ENCODE results near the gene HIPK2.
A peak's percentile ranks its signal among the peaks of the same experiment; 100 is the strongest.

HIPK2 gene

DNA sequence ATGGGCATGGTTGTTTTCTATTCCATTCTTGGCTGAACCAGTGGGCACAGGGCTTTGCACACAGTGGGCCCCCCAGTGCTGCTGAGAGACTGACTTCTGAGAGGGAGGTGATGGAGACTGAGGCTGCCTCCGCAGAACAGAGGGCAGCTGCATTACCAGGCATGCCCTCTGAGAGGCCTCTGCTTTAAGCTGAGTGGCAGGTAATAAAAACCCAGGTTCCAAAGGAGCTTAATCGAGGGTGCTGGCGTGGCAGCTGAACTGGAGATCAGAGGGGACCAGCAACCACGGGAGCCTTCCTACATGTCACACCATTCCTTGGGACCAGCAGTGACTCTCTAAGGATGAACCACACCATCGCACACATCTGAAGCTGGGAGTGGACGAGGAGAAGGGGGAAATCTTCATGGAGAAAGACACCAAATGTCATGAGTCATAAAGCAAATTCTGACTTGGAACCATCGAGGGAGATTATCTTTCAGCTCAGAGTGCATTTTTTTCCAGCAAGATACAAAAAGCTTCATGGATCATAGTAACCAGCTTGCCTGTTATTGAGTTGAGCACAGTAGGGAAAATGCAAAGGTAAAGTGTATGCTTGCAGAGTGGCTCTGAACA, 24.6 kb downstream of the HIPK2 start:
- no peak overlapping the region for H3K27ac ChIP-seq
- no peaks in the 10 kb centered on the region; a peak in 1 of 22 replicates for H3K9me3 ChIP-seq (replicated peaks in 1 of 11)
- peaks cover 84 to 100% (median 98%) of the 10 kb centered on the region in 11 experiments for H4K20me1 ChIP-seq
- no peak overlapping the region for H3K4me3 ChIP-seq
- H3K9ac ChIP-seq: no peak overlapping the region; a peak in 1 of 22 replicates
- peaks cover 30 to 71% (median 50%) of the 10 kb centered on the region in 10 experiments for H3K4me1 ChIP-seq
- H3K4me2 ChIP-seq: peak overlapping the region in 4 of 11 experiments; percentile 7 to 30 (median 20); a peak in 6 of 22 replicates
- TF ChIP-seq Cebpa-rat (IDR thresholded peaks at IDR 0.05): no peak
- H3K36me3 ChIP-seq: peaks cover 0 to 66% (median 44%) of the 10 kb centered on the region in 11 experiments; a peak in 18 of 22 replicates
- H3K27me3 ChIP-seq: no peaks in the 10 kb centered on the region

DNA sequence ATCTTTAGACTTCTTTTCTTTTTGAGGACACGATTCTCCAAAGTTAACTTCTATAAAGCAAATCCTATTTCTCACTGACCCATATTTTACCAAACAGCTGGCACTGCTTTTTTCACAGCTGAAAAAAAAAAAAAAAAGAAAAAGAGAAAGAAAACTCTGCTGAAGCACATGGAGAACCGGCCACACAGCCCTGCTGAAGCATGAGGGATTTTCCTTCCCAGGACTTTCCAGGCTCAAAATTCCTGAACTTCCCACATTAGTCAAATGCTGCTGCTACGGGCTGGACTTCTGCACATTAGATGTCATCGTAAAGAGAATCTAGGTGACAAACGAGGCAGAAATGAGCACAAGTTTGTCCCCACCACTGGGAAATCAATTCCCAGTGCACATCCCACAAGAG, 25.2 kb downstream of the HIPK2 start:
- H3K27me3 ChIP-seq: no peaks in the 10 kb centered on the region
- peaks cover 84 to 100% (median 98%) of the 10 kb centered on the region in 11 experiments for H4K20me1 ChIP-seq
- H3K27ac ChIP-seq: no peak overlapping the region
- peak overlapping the region in 4 of 11 experiments; percentile 7 to 23 (median 12); a peak in 4 of 22 replicates for H3K4me2 ChIP-seq
- TF ChIP-seq Cebpa-rat (IDR thresholded peaks at IDR 0.05): no peak
- peaks cover 0 to 70% (median 45%) of the 10 kb centered on the region in 11 experiments; a peak in 18 of 22 replicates for H3K36me3 ChIP-seq
- no peak overlapping the region; a peak in 1 of 22 replicates for H3K9ac ChIP-seq
- no peak overlapping the region for H3K4me3 ChIP-seq
- H3K4me1 ChIP-seq: peaks cover 35 to 76% (median 53%) of the 10 kb centered on the region in 10 experiments
- H3K9me3 ChIP-seq (replicated peaks in 1 of 11): no peaks in the 10 kb centered on the region

DNA sequence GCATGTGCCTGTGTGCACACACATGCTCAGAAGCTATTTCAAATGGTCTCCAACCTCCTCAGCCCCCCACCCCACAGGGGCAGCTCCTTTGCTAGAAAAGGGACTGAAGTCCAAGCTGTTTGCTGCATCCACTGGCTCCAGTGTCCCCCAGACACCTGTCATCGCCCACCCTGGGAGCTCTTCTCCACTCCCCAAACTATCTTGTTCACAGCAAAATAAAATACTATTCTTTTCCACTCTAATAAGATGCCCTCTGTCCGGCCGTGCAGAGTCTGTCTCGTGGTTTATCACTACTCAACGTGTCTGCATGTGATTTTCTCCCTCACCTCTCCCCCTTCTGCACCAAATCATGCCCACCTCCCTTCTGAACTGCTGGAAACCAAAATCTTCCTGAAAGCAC, 25.6 kb downstream of the HIPK2 start:
- Histone ChIP-seq H3K4me1 (peaks cover 36 to 76% (median 57%) of the 10 kb centered on the region in 10 experiments), H3K36me3 (peaks cover 0 to 75% (median 50%) of the 10 kb centered on the region in 11 experiments; a peak in 18 of 22 replicates), H3K9ac (no peak overlapping the region), H3K4me2 (peak overlapping the region in 3 of 11 experiments; percentile 1 to 13 (median 9); a peak in 3 of 22 replicates), H3K4me3 (no peak overlapping the region), H3K9me3 (replicated peaks in 1 of 11) (no peaks in the 10 kb centered on the region), H4K20me1 (peaks cover 84 to 100% (median 98%) of the 10 kb centered on the region in 11 experiments), H3K27ac (no peak overlapping the region), H3K27me3 (no peaks in the 10 kb centered on the region)
- TF ChIP-seq Cebpa-rat (IDR thresholded peaks at IDR 0.05): no peak

DNA sequence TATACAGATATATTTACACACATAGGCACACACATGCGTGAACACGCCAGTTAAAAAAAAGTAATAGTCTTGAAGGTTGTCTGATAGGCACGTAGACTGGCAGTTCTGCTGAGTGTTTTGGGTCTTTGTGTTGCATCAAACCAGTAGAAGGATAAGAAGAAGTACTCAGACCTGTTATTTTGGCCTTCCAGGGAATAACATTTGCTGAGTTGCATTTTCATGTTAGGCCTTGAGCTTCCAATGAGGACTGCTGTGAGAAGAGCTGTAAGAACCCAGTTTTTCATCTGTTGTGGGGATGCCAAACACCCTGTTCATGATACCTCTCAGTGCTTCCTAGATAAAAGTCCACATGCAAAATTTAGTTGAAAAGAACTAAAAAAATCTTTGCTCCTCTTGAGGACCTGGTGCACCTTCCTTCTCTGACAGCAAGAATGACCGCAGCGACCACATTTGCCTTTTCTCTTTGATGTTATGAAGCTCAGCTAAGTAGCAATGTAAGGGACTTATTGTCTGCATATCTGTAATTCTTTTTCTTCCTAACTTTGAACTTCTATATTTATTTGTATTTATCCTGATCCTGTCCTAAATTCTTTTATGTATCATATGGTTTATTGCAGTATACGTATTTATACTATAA, 27.2 kb downstream of the HIPK2 start:
- H3K9ac ChIP-seq: no peak overlapping the region
- H3K36me3 ChIP-seq: peaks cover 0 to 77% (median 43%) of the 10 kb centered on the region in 11 experiments; a peak in 18 of 22 replicates
- no peak overlapping the region for H3K27ac ChIP-seq
- H3K4me2 ChIP-seq: no peak overlapping the region
- H3K4me1 ChIP-seq: peaks cover 49 to 79% (median 68%) of the 10 kb centered on the region in 10 experiments
- H3K9me3 ChIP-seq (replicated peaks in 1 of 11): no peaks in the 10 kb centered on the region
- H3K4me3 ChIP-seq: no peak overlapping the region
- no peaks in the 10 kb centered on the region for H3K27me3 ChIP-seq
- peaks cover 91 to 100% (median 98%) of the 10 kb centered on the region in 11 experiments for H4K20me1 ChIP-seq
- TF ChIP-seq Cebpa-rat (IDR thresholded peaks at IDR 0.05): no peak

DNA sequence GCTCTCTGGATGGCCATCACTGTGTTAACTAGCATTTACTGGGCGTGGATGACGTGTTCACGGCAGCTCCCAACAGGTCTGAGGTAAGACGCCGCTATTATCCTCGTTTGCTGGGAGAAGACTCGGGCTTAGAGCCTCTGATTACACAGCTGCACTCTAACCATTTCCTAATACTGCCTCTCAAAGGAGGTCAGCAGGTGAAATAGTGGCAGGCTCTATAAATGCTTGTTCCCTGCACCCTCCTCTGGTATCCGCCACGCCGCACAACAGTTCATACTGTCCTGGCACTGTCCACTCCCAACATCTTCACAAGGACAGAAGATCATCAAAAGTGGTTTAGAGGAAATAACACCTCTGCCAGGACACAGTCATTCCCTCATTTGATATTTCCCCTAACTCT, 28.3 kb downstream of the HIPK2 start:
- H3K9me3 ChIP-seq (replicated peaks in 1 of 11): no peaks in the 10 kb centered on the region
- no peak for TF ChIP-seq Cebpa-rat (IDR thresholded peaks at IDR 0.05)
- H3K4me2 ChIP-seq: peak overlapping the region in 5 of 11 experiments; percentile 72 to 90 (median 76); a peak in 4 of 22 replicates
- peaks cover 92 to 100% (median 98%) of the 10 kb centered on the region in 11 experiments for H4K20me1 ChIP-seq
- no peak overlapping the region for H3K9ac ChIP-seq
- H3K27ac ChIP-seq: no peak overlapping the region
- no peak overlapping the region for H3K4me3 ChIP-seq
- H3K36me3 ChIP-seq: peaks cover 0 to 73% (median 39%) of the 10 kb centered on the region in 11 experiments; a peak in 18 of 22 replicates
- no peaks in the 10 kb centered on the region for H3K27me3 ChIP-seq
- H3K4me1 ChIP-seq: peaks cover 48 to 79% (median 68%) of the 10 kb centered on the region in 10 experiments

DNA sequence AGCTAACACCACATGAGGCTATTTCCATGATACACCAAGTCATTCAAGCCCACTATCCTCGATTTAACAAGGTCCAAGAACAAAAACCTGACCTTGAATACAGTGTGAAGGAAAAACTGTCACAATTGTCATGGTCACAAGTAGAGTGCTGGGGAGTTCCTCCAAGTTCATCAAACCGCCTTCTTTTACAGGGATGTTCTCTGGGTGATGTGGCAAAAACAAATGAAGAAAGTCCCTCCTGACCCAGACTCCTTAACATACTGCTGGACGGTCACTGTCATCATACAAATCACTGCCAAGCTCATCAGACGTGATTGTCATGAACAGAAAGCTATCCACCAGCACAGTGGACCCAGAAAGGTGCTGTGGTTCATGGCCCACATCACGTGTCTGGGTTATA, 28.9 kb downstream of the HIPK2 start:
- H3K9me3 ChIP-seq (replicated peaks in 1 of 11): no peaks in the 10 kb centered on the region
- peaks cover 92 to 100% (median 98%) of the 10 kb centered on the region in 11 experiments for H4K20me1 ChIP-seq
- H3K9ac ChIP-seq: no peak overlapping the region
- peaks cover 44 to 78% (median 66%) of the 10 kb centered on the region in 10 experiments for H3K4me1 ChIP-seq
- no peaks in the 10 kb centered on the region for H3K27me3 ChIP-seq
- TF ChIP-seq Cebpa-rat (IDR thresholded peaks at IDR 0.05): no peak
- no peak overlapping the region for H3K4me3 ChIP-seq
- H3K27ac ChIP-seq: no peak overlapping the region
- H3K4me2 ChIP-seq: peak overlapping the region in 10 of 11 experiments; percentile 32 to 90 (median 75); a peak in 14 of 22 replicates
- peaks cover 0 to 73% (median 33%) of the 10 kb centered on the region in 11 experiments; a peak in 19 of 22 replicates for H3K36me3 ChIP-seq

DNA sequence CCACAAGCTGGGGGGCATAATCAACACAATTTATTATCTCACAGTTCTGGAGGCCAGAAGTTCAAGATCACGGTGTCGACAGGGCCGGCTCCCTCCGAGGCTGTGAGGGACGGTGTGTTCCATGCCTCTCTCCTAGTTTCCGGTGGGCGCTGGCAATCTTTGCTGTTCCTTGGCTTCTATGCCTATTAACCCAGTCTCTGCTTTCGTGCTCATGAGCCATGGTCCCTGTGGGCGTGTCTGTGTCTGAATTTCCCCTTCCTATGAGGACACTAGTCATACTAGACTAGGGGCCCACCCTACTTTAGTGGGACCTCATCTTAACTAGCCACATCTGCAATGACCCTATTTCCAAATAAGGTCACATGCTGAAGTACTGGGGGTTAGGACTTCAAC, 29.4 kb downstream of the HIPK2 start:
- Histone ChIP-seq H3K4me1 (peaks cover 39 to 74% (median 63%) of the 10 kb centered on the region in 10 experiments), H3K36me3 (peaks cover 0 to 68% (median 29%) of the 10 kb centered on the region in 11 experiments; a peak in 19 of 22 replicates), H3K27ac (no peak overlapping the region), H3K27me3 (no peaks in the 10 kb centered on the region), H3K4me3 (no peak overlapping the region), H3K4me2 (peak overlapping the region; percentile 32 to 90 (median 74); a peak in 21 of 22 replicates), H4K20me1 (peaks cover 92 to 100% (median 98%) of the 10 kb centered on the region in 11 experiments), H3K9ac (no peak overlapping the region), H3K9me3 (replicated peaks in 1 of 11) (no peaks in the 10 kb centered on the region)
- no peak for TF ChIP-seq Cebpa-rat (IDR thresholded peaks at IDR 0.05)

DNA sequence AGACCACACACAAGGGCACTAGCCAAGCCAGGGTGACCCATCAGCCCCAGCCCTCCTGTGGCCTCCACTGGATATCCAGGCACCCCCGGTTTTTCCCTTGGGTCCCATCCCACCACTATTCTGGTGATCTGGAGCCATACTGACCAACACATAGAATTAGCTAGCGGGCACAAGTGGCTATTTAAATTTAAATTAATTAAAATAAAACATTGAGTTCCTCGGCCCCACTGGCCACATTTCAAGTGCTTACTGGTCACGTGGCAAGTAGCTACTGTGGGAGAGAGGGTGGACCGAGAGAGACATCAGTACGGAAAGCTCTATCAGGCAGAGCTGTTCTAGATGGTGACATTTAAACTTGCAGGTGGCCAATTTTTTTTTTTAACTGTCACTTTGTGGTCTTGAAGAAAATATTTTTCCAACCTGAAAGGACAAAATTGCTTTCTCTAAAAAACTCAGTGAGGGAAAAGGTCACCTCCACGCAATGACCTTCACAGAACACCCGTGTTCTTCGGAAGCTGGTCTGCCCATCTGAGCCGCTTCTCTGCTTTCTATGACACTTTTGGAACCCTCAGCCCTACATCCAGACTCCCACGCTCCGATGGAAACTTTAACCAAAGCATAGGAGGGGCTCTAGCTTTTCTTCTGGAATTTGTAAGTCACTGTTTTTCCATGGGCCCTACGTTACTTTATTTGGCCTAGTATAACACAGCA, 30.0 kb downstream of the HIPK2 start:
- peak overlapping the region in 10 of 11 experiments; percentile 39 to 90 (median 76); a peak in 19 of 22 replicates for H3K4me2 ChIP-seq
- no peak for TF ChIP-seq Cebpa-rat (IDR thresholded peaks at IDR 0.05)
- no peak overlapping the region for H3K9ac ChIP-seq
- no peak overlapping the region for H3K27ac ChIP-seq
- H3K9me3 ChIP-seq (replicated peaks in 1 of 11): no peaks in the 10 kb centered on the region
- peaks cover 0 to 64% (median 24%) of the 10 kb centered on the region in 11 experiments; a peak in 18 of 22 replicates for H3K36me3 ChIP-seq
- H3K4me1 ChIP-seq: peaks cover 39 to 69% (median 60%) of the 10 kb centered on the region in 10 experiments
- no peaks in the 10 kb centered on the region for H3K27me3 ChIP-seq
- peaks cover 92 to 100% (median 98%) of the 10 kb centered on the region in 11 experiments for H4K20me1 ChIP-seq
- no peak overlapping the region for H3K4me3 ChIP-seq

Measured in BLaER1 treated with 17β-estradiol and CSF1 and Interleukin-3, amounts not matched to agents 10 nM and 100 nM (cell line).